CD4-positive, alpha-beta T cell treated with Interleukin-1 beta for 1 hour (primary cell): ENCODE data around the gene CCNY.
"Not testable (repeated sequence)": the region's sequence is repeated elsewhere in the genome, so short reads cannot be mapped to it uniquely, and the experiment has no call there.

Source experiments
- DNase-seq, 2 donors: peaks; one replicate each; pipeline ENCODE4 v3.0.0-alpha.2; 2020 to 2022

CCNY gene

GRCh38 chr10:35334297-35334696 lies 2.0 kb upstream of the CCNY start:
- no peak for DNase-seq

GRCh38 chr10:35335133-35336083 lies 901 bp upstream of the CCNY start:
- peak; percentile 15 to 36 for DNase-seq

- peak; percentile 13 to 15 for DNase-seq
These were observed 863 bp downstream of the CCNY start for GRCh38 chr10:35336921-35337823.

- no peak for DNase-seq
These were observed 3.6 kb downstream of the CCNY start for GRCh38 chr10:35339942-35340341.

GRCh38 chr10:35340975-35341374 lies 4.7 kb downstream of the CCNY start:
- DNase-seq, result no peak

GRCh38 chr10:35341521-35341920 lies 5.2 kb downstream of the CCNY start:
- peak in 1 of 2 donors; percentile 41 for DNase-seq

- DNase-seq, result no peak
These were observed 6.0 kb downstream of the CCNY start for GRCh38 chr10:35342183-35342753.

GRCh38 chr10:35343739-35344138 lies 7.4 kb downstream of the CCNY start:
- no peak for DNase-seq

GRCh38 chr10:35345383-35345742 lies 9.1 kb downstream of the CCNY start:
- no peak for DNase-seq

GRCh38 chr10:35346248-35346647 lies 9.9 kb downstream of the CCNY start:
- no peak for DNase-seq

GRCh38 chr10:35347121-35347562 lies 10.8 kb downstream of the CCNY start:
- DNase-seq, result no peak

- no peak for DNase-seq
These were observed 11.7 kb downstream of the CCNY start for GRCh38 chr10:35347899-35348608.

GRCh38 chr10:35348609-35349388 lies 12.5 kb downstream of the CCNY start:
- DNase-seq, result no peak

- DNase-seq, result no peak
These were observed 13.1 kb downstream of the CCNY start for GRCh38 chr10:35349389-35349915.

GRCh38 chr10:35351021-35351420 lies 14.7 kb downstream of the CCNY start:
- DNase-seq, result no peak

- no peak for DNase-seq
These were observed 15.8 kb downstream of the CCNY start for GRCh38 chr10:35352097-35352496.

GRCh38 chr10:35352512-35352911 lies 16.2 kb downstream of the CCNY start:
- DNase-seq, result peak in 1 of 2 donors; percentile 20

- no peak for DNase-seq
These were observed 17.1 kb downstream of the CCNY start for GRCh38 chr10:35353395-35353794.

GRCh38 chr10:35353805-35354204 lies 17.5 kb downstream of the CCNY start:
- no peak for DNase-seq

GRCh38 chr10:35354257-35354656 lies 17.9 kb downstream of the CCNY start:
- DNase-seq, result not testable (repeated sequence)

GRCh38 chr10:35355971-35356724 lies 19.8 kb downstream of the CCNY start:
- DNase-seq, result no peak
